Bronchial epithelial cell (primary cell): Measurements from ENCODE around the gene ZNF407. TPM values are rescaled to one million over a fixed set of nuclear protein-coding genes. Genes with fewer than 3 reads are reported as not detected.

Source experiments
- DNase-seq: peaks from one replicate; pipeline ENCODE4 v3.0.0-alpha.2; 2010; ENCODE audit warnings: low read depth
- FAIRE-seq: peaks from 2 replicates; lab custom pipeline; 2011; peaks lifted over from hg19 to GRCh38; lab: Jason Lieb, UNC
- H3K27me3 ChIP-seq: 2 replicates; pipeline ENCODE4 v1.5.1; 2011; ENCODE audit warnings: low read length; ENCODE audit not compliant: control insufficient read depth, insufficient read depth
- H3K36me3 ChIP-seq: 2 replicates; pipeline ENCODE4 v1.5.1; 2011; ENCODE audit warnings: low read length; ENCODE audit not compliant: control insufficient read depth, insufficient read depth
- H3K4me3 ChIP-seq: 2 replicates; pipeline ENCODE4 v1.5.1; 2011; ENCODE audit warnings: mild to moderate bottlenecking, low read depth, low read length, control low read depth
- CTCF ChIP-seq: IDR thresholded peaks from 2 replicates; pipeline ENCODE4 v1.5.1; 2011; ENCODE audit warnings: mild to moderate bottlenecking, moderate library complexity, low read length, control low read depth, inconsistent platforms; ENCODE audit not compliant: insufficient read depth, severe bottlenecking
- total RNA-seq: library from RNA; depleted of rRNA; stranded (reverse); fragments of >200 nt; gene quantifications from 2 replicates; pipeline ENCODE4 v1.2.1, GENCODE V29; 2014

Gene ZNF407
- total RNA-seq, 1 donor from 2014 or later = 10.0 TPM

GRCh38 chr18:74715865-74716712 is 118.4 kb downstream of the ZNF407 start:
- DNase-seq (peak; percentile 3), FAIRE-seq (no peak)
- no peak for TF ChIP-seq CTCF
- no peaks in the 10 kb centered on the region for H3K36me3 ChIP-seq
- H3K27me3 ChIP-seq = no peaks in the 10 kb centered on the region
- no peak overlapping the region for H3K4me3 ChIP-seq

GRCh38 chr18:74718312-74718711 is 120.6 kb downstream of the ZNF407 start:
- Histone ChIP-seq H3K4me3 (no peak overlapping the region), H3K36me3 (no peaks in the 10 kb centered on the region), H3K27me3 (no peaks in the 10 kb centered on the region)
- DNase-seq (no peak), FAIRE-seq (no peak)
- no peak for TF ChIP-seq CTCF

GRCh38 chr18:74722237-74722636 is 124.6 kb downstream of the ZNF407 start:
- FAIRE-seq (no peak), DNase-seq (peak; percentile 61)
- Histone ChIP-seq H3K27me3 (no peaks in the 10 kb centered on the region), H3K4me3 (no peak overlapping the region), H3K36me3 (no peaks in the 10 kb centered on the region)
- no peak for TF ChIP-seq CTCF

GRCh38 chr18:74724186-74724585 is 126.5 kb downstream of the ZNF407 start:
- no peak overlapping the region for H3K4me3 ChIP-seq
- no peak for TF ChIP-seq CTCF
- DNase-seq (no peak), FAIRE-seq (no peak)
- no peaks in the 10 kb centered on the region for H3K36me3 ChIP-seq
- H3K27me3 ChIP-seq = no peaks in the 10 kb centered on the region

- no peak for TF ChIP-seq CTCF
- DNase-seq = no peak
- H3K36me3 ChIP-seq = no peaks in the 10 kb centered on the region
- no peaks in the 10 kb centered on the region for H3K27me3 ChIP-seq
- H3K4me3 ChIP-seq = no peak overlapping the region
- FAIRE-seq = no peak
Measured at GRCh38 chr18:74725690-74726089, 128.0 kb downstream of the ZNF407 start.
